HG03175 (cell line): ENCODE data around the gene PEX5L.
"Not testable (repeated sequence)": the region's sequence is repeated elsewhere in the genome, so short reads cannot be mapped to it uniquely, and the experiment has no call there.

Source experiments
- ATAC-seq: cut with Tn5 transposase; IDR thresholded peaks from one replicate; pipeline ENCODE4 v1.9.1; 2021; ENCODE audit warnings: mild to moderate bottlenecking, moderate library complexity; ENCODE audit not compliant: unreplicated experiment

Gene PEX5L

DNA sequence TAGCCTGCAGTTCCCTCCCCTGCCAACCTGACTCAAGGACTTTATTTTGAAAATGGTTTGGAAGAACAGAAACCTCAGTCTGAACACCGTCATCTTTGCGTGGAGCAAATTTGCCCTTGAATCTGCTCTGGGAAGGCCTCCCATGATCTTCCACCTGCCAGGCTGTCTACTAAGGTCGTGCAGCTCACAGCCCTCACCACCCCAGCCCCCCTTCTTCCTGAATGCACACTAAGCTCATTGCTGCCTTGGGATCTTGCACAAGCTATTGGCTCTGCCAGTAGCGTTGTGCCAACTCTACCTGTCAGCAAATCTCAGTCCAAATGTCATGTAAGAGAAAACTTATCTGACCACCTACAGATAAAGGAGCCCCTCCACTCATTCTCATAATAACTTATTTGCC is 242.4 kb downstream of the PEX5L start:
- no peak for ATAC-seq

DNA sequence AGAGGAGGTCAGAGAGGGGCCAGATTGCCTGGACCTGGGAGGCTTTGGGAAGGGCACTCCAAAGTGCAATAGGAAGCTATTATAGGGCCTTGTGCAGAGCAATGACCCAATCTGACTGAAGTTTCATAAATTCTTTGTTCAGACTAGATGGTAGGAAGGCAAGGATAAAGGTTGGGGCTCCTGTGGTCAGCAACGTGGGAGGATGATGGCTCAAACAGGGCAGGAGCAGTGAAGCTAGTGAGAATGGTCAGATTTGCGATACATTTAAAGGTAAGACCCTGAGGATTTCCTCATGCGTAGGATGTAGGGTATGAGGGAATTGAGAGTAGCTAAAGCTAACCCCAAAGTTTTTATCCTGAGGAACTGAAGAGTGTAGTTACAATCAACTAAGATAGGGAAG is 244.9 kb downstream of the PEX5L start:
- ATAC-seq, result no peak

DNA sequence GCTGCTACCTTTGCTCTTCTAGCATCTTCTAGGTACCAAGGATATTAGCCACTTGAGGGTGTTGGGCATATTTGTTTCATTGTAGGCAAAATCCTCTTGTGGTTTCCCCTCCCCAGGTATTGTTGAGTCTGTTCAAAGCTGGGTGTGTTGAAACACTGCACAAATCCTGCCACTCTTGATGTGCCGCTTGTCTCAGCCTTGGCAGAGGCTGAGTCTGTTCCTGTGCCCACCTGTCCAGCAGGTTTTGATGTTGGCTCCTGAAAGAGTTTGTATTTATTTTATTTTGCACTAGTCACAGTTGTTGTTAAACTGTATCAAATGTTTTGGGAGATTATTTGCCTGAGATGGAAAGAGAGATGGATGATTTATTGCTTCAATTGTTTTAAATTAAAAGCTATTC is 247.7 kb downstream of the PEX5L start:
- ATAC-seq, result no peak

DNA sequence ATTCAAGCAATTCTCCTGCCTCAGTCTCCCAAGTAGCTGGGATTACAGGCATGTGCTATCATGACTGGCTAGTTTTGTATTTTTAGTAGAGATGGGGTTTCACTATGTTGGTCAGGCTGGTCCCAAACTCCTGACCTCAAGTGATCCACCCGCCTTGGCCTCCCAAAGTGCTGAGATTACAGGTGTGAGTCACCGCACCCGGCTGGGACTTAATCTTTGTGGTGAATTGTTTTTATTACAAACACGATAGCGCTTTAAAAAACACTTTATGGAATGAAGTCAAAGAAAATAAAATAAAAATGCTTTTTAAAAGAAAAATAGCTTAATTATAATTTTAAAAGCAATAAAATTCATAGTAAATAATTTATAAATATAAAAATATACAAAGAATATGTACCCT is 253.9 kb downstream of the PEX5L start:
- ATAC-seq, result not testable (repeated sequence)

DNA sequence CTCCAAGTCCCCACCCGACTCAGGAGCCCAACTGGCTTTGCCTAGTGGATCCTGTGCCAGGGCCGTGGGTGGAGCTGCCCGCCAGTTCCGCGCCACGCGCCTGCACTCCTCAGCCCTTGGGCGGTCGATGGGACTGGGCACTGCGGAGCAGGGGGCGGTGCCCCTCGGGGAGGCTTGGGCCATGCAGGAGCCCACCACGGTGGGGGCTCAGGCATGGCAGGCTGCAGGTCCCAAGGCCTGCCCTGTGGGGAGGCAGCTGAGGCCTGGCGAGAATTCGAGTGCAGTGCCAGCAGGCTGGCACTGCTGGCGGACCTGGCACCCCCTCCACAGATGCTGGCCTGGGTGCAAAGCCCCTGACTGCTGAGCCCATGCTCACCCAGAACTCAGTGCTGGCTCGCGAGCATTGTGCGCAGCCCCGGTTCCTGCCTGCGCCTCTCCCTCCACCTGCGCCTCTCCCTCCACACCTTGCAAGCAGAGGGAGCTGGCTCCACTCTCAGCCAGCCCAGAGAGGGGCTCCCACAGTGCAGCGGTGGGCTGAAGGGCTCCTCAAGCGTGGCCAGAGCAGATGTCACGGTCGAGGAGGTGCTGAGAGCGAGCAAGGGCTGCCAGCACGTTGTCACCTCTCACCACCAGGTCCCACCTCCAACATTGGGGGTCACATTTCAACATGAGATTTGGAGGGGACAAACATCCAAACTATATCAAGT is 261.2 kb downstream of the PEX5L start:
- no peak for ATAC-seq

DNA sequence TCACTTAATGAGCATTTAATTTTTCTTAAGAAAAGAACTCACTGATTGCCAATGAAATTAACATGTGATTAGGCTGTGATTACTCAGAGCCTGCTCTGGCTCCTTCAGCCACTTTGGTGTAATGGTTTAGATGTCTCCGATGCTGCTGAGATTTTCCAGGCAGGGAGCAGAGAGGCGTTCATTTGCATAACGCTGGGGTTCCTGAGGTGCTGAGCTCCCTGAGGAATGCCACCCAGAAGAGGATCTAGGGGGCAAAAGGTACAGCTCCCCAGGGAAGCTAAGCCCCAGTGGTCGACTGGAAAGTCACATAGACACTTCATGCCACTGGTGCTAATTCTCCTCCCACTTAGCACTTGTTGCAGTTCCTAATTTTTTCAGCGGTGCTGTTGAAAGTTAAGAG is 264.4 kb downstream of the PEX5L start:
- ATAC-seq, result no peak

DNA sequence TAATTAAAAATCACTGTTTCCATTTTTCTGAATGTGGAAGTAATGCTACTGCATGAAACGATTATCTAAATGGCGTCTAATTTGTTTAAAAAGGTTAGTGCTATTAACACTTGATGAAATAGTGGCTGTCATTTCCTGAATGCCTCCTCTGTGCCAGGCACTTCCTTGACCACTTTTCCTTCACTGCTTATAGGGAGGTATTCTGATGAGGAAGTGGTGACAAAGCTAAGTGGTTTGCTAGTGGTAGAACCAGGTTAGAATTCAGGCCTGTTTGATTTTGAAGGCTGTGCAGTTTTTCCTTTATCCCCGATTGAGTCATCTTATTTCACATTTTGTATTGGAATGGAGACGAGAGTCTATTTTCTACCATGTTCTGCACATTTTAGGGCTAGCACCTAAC is 264.9 kb downstream of the PEX5L start:
- ATAC-seq, result no peak

DNA sequence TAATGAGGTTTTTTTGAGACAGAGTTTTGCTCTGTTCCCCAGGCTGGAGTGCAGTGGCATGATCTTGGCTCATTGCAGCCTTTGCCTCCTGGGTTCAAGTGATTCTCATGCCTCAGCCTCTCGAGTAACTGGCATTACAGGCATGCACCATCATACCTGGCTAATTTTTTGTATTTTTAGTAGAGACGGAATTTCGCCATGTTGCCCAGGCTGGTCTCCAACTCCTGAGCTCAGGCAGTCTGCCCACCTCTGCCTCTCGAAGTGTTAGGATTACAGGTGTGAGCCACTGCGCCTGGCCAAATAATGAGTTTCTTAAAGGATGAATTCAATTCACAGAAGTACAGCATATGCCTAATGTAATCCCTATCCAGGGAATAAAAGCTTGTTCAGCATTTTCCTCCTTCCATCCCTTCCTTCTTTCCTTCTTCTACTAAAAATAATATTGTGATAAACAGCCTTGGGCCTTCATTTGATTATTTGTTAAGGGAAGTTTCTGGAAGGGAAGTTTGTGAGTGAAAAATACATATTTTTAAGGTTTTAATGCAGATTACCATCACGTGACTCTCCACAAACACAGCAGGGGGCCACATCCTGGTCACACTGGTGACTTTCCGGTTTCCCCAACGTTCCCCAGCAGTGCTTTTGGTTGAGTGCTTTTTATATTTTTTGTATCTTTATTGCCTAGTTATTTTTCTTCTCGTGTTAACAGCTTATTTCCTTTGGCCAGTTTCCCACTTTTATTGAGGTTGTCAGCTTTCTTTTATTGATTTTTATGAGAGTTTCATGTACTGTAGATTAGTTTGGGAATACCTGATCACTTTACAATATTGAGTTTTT is 267.1 kb downstream of the PEX5L start:
- ATAC-seq, result no peak

DNA sequence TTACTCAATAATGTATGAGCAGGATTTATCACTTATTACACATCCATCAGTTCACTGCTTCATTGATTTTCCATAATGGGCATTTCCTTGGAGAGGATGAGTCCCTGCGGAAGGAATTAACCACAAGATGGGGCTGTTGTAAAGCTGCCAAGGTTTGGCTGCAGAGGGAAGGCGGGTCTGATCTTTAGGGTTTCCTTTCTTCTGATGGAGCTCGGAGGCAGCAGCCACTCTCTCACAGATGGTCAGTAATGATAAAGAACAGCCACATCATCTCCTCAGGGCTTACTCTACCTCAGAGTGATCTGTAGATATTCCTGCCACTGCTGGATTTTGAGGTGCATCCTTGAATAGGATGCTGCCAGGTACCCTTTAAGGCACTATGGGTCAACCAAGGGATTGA is 268.7 kb downstream of the PEX5L start:
- ATAC-seq, result no peak

DNA sequence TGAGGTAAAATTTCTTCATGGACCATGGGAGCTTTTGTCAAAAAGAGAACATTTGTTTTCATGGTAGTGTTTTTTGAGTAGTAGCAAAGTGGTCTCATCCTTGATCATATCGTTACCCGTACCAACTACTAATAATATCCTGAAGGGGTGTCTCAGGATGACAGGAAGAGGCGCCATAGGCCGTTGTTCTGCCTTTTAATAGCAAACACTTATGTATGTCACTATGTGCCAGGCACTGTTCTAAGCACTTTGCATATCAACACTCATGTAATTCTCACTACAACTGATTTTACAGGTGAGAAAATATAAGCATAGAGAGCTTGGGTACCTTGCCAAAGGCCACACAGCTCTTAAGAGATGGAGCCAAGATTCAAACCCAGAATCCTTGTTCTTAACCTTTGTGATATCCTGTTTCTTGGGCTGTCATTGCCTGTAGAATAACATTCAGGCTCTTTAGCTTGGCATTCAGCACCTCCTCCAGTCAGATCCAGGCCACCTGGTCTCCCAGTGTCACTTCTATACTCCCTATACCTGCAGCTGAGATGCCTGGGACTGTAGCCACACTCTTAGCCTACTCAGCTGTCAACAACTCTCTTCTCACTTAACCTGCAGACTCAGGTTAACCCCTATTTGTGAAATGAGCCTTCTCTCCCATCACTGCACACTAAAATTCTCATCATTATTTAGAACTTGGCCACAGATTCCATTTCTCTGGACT is 270.2 kb downstream of the PEX5L start:
- no peak for ATAC-seq

DNA sequence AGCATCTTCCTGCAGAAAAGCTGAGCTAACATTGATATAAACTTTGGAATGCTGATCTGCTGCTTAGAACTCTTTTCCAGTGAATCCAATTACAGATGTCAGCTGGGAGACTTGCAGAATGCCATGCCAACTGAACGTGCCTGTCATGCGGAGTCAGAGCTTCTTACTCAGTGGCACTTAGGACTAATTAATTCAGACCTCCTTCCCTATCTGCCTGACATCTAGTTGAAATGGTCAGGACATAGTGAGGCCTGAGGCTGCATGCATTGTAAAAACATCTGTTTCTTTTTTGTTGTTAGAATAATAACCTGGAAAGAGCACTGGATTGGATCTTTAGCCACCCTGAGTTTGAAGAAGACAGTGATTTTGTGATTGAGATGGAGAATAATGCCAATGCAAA is 271.3 kb downstream of the PEX5L start:
- ATAC-seq, result no peak

DNA sequence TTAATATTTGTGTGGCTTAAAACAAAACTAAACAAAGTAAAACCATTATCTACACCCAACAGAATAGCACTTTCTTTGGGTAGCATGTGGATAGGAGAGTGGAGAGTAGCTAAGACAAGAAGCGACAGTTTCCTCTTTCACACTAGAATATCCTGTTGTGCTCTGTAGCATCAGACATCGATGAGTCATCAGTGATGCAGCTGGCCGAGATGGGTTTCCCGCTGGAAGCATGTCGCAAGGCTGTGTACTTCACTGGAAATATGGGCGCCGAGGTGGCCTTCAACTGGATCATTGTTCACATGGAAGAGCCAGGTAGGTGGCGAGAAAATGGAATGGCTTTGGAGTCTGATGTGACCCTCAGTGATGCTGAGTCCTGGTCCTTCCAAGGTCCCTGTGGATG is 275.8 kb downstream of the PEX5L start:
- no peak for ATAC-seq

DNA sequence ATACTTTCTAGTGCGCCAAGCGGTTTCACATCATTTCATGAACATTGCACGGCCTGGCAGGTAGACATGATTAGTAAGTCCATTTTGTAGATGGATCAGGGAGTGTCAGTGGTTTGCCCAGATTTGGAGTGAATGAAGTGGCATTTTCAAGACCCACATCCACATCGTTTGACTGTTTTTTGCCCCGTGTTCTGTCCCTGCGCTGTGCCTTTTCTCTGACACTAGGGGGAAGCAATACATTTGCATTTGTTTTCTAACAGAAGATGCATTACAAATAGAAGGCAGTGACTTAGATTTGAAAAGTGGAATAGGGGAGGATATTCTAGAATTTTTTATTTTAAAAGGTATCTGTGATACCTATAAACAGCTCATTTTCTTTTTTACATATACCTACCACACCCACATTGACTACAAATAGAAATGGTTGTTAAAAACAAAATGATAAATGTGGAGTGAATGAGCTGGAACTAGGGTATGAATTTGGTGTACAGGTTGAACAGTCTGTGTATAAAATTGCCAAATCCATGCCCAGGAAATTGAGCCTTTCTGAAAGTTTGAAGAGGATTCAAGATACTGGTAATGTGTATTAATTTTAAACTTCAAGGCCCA is 285.9 kb downstream of the PEX5L start:
- ATAC-seq, result peak; percentile 53

DNA sequence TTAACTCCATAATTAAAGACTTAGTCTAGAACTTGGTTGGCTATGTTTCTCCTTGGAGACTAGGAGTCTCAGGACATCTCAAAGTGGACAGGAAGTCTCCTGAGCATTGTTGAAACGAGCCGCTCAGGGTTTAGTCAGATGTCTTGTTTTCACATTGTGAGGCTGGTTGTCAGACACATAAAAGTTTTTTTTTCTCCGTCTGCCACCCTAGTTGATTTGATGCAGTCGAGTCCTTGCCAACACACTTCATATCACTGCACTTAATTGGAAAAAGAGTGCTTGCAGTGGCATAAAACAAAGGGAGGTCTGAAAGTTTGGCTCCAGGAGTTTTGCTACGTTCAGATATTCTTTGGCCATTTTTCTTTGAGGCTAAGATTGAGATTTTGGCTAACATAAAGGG is 291.0 kb downstream of the PEX5L start:
- no peak for ATAC-seq

DNA sequence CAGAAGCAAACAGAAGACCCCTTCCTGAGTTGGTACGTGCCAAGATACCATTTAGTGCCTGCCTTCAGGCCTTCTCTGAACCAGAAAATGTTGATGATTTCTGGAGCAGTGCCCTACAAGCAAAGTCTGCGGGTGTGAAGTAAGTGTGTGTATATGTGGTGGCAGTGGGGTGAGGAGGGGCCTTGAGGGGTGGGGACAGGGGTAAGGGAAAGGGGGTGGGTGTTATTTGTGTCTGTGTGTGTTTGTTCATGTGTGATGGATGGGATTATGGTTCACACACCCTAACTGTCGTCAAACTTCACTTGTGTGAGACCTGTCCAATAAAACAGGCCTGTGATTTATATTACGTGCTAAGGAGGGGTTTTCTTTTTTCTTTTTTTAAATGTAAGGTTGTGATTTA is 291.7 kb downstream of the PEX5L start:
- ATAC-seq, result no peak
